Cardiac fibroblast (primary cell): ENCODE data around the gene ITGB2.

ENCODE experiments used
- DNase-seq, 2 donors: peaks; one replicate each; pipeline versions ENCODE4 v3.0.0 to v3.0.0-alpha.2; 2010; ENCODE audit warnings: low read depth in 2 of 2
- H3K4me3 ChIP-seq, 2 donors: replicated peaks in 1 of 2; 1 replicate in 1 of 2; 2 replicates in 1 of 2; pipeline ENCODE4 v1.5.1; 2011; ENCODE audit warnings: low read depth in 2 of 2, low read length in 2 of 2, mild to moderate bottlenecking in 2 of 2, moderate library complexity in 1 of 2
- TF ChIP-seq, protein P1 (sequence below): IDR thresholded peaks from one replicate; pipeline ENCODE4 v1.5.1; 2011; ENCODE audit warnings: low read depth, mild to moderate bottlenecking, low read length, inconsistent platforms

ITGB2 gene

DNA sequence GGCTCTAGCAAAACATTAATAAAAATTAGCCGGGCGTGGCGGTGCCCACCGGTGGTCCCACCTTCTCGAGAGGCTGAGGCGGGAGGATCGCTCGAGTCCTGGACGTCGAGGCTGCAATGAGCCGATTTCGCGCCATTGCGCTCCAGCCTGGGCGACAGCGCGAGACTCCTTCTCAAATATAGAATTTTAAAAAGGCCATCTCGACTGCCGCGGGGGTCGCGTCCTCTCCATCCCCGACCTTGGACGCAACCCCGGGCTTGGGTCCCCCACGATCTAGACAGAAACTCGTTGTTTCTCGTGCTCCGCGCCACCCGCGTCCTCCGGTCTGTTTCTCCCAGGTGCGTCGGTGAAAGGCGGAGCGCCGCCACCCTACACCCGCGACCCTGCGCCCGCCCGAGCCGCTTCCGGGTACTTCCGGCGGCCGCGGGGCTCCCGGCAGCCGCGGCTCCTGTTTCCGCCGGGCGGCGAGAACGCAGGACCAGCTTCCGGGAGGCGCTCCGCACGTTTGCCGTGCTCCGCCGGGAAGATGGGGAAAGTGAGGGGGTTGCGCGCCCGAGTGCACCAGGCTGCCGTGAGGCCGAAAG, 18.9 kb upstream of the ITGB2 start, which contains the start of gene SLX9:
SLX9 (plus strand) TSS at position 498 of the 584 bp plus-strand sequence; CDS start at position 527, 29 bp downstream.
- TF ChIP-seq, protein P1, sequence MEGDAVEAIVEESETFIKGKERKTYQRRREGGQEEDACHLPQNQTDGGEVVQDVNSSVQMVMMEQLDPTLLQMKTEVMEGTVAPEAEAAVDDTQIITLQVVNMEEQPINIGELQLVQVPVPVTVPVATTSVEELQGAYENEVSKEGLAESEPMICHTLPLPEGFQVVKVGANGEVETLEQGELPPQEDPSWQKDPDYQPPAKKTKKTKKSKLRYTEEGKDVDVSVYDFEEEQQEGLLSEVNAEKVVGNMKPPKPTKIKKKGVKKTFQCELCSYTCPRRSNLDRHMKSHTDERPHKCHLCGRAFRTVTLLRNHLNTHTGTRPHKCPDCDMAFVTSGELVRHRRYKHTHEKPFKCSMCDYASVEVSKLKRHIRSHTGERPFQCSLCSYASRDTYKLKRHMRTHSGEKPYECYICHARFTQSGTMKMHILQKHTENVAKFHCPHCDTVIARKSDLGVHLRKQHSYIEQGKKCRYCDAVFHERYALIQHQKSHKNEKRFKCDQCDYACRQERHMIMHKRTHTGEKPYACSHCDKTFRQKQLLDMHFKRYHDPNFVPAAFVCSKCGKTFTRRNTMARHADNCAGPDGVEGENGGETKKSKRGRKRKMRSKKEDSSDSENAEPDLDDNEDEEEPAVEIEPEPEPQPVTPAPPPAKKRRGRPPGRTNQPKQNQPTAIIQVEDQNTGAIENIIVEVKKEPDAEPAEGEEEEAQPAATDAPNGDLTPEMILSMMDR, result no peak
- DNase-seq, result peak; percentile 73 to 82
- H3K4me3 ChIP-seq, result peak within 1 kb of the TSS; percentile 98 to 99

DNA sequence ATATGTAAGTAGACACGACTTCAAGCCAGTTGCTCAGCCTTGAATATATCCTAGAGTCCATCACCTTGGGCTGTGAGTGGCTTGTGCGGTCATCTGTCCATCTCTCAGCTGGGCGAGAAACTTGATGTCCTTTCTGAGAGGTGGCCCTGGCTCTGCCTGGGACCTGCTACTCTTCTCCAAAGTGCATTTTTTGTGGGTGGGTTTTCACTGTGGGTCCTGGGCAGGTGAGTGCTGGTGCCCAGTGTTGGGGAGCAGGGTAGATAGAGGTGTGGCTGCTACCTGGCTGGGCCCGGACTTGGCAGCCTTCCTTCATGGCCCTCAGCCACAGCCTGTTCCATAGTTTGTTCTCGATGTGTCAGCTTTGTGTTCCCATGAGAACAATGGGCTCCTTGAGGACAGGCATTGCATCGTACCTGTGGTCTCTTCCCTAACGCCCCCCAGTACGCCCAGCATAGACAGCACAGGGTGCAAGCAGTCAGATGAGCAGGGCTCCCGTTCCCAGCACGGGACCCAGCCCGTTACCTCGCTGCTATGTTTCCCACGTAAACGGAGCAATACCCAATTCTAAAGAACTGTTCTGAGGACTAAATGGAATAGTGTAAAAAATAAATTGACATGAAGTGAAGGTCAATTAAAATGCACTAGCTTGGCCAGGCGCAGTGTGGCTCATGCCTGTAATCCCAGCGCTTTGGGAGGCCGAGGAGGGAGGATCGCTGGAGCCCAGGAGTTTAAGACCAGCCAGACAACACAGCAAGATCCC, 18.3 kb upstream of the ITGB2 start:
- no peak for DNase-seq
- peak overlapping the region; percentile 98 to 99 for H3K4me3 ChIP-seq
- TF ChIP-seq, protein P1, result no peak

- no peak overlapping the region for H3K4me3 ChIP-seq
- DNase-seq, result no peak
- TF ChIP-seq, protein P1, result no peak
Measured at GRCh38 chr21:44935533-44935927, 14.8 kb upstream of the ITGB2 start.

GRCh38 chr21:44934797-44935532, 14.3 kb upstream of the ITGB2 start:
- DNase-seq, result no peak
- TF ChIP-seq, protein P1, result no peak
- H3K4me3 ChIP-seq, result no peak overlapping the region

DNA sequence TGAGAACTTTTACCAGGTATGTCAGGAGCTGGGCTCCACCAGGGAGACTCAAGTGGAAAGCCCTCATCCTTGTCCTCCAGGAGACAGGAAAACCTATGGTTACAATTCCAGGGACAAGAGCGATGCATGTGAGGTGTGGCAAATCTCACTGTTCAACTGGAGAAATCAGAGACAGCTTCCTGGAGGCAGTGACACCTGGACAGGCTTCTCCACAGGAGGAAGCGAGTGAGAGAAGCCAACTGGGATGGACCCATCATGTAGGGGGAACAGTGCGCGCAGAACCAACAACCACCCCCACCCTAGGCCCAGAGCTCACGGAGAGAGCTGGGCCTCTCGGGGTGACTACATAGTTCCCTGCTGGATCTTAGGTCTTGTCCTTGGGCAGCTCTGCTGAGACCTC, 13.6 kb upstream of the ITGB2 start:
- TF ChIP-seq, protein P1, result no peak
- no peak overlapping the region for H3K4me3 ChIP-seq
- no peak for DNase-seq

DNA sequence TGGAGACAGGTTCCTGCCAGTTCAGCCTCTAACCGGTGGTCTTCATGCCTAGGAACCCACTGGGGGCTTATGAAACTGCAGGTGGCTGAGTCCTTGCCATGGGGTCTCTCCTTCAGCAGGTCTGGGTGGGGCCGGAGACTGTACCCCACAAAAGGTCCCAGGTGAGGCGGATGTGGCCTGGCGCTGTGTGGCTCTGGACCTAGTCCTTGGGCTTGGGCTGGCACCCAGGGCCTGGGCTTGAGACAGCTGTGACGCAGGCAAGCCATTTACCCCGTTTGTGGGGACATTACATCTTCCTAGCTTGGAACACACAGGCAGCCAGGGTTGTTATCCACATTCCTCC, 13.2 kb upstream of the ITGB2 start:
- DNase-seq, result no peak
- TF ChIP-seq, protein P1, result no peak
- H3K4me3 ChIP-seq, result no peak overlapping the region
